Mesenteric fat pad (tissue), 1 donor: ENCODE results near the gene PXDC1. TPM values are rescaled to one million over a fixed set of nuclear protein-coding genes. Genes with fewer than 3 reads are reported as not detected.

Experiments
- DNase-seq: peaks from one replicate; pipeline ENCODE4 v3.0.0-alpha.2; 2020; ENCODE audit warnings: low spot score
- total RNA-seq: library from RNA; stranded (reverse); fragmentation: NEBNext Ultra II Directional; extraction: Animal tissue kit (Norgen Biotek cat#: 25700); gene quantifications from one replicate; pipeline ENCODE4 v1.2.1, GENCODE V29; 2021
- donor health status: DM: yes; HTN: yes; CAD: no.

Gene PXDC1
- total RNA-seq, 1 donor from 2014 or later = 133 TPM

DNA sequence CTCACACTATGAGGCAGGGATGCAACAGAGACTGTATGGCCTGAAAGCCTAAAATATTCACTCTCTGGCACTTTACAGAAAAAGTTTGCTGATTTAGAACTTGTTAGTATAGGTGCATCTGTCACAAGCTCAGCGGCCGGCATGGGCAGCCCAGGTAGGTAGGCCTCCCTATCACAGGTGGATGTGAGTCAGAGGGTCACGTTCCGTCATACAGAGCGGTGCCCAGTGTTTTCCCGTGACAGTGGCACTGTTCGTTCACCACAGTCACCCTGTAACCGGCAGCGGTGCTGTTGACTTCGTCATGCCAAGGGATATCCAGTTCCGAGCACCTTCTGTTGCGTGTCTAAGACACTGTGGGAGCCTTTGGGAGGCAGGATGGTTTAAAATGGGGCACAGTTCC, 32.9 kb upstream of the PXDC1 start:
- DNase-seq = no peak

GRCh38 chr6:3782876-3783832, 31.6 kb upstream of the PXDC1 start:
- DNase-seq = no peak

DNA sequence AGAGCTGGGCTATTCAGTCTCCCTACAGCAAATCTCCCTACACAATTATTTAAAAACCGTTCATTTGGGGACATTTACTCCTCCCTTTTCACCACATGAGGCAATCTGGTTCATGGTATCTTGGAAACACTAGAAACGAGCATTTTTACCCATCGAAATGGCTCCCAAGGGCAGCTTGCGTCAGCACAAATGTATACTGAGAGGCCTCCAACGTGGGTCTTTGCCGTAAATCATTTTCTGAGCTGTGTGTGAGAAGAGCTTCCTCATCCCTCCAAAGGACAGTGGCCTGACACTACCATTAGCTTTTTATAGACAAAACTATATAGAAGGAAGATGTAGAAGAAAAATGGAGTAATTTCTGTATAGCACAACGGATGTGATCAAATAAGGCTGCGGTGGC, 30.0 kb upstream of the PXDC1 start:
- no peak for DNase-seq

DNA sequence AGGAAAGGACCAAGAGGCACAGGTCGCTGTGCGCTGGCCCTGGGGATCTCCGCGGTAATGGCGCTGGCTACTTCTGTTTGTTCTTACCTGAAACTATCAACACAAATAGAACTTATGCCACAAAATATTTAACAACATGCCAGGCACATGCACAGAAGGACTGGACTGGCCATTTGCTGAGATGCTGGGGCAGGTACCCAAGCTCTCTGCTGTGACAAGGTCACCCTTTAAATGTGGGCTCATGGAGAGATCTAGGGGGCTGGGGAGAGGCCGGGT, 28.0 kb upstream of the PXDC1 start:
- no peak for DNase-seq

- no peak for DNase-seq
These were observed 27.4 kb upstream of the PXDC1 start for GRCh38 chr6:3778701-3779573.

DNA sequence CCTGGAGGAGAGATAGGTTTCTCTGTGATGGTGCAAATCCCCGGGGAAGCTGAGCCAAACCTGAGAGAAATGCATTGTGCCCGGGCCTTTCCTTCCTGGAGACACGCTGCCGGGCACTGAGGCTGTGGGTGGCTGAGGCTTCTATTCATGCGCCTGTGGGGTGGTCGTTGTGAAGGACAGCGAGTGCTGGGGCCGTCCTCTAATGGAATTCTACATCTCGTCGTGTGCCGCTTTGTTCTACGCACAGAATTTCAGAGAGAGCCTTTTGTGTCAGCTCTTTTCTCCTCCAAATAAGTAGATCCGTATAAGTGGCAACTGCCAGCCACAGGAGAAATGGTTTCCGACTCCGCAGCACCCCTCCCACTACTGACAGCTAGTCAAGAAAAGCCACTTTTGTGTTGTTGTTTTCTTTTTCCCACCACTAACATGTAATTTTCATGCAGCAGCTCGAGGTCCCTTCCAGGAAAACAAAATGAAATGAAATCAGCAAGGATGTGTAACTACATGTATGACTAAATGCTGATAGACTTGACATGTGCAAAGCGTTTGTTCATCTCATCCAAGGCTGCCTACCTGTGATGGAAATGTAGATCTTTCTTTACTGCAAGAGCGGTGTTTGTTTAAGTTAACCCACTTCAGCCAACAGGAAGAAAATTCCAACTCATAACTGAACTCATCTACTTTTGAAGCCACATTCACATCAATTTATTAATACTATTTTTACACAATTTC, 26.4 kb upstream of the PXDC1 start:
- DNase-seq = peak; percentile 39

- DNase-seq = peak; percentile 64
These were observed 25.5 kb upstream of the PXDC1 start for GRCh38 chr6:3776881-3777507.

DNA sequence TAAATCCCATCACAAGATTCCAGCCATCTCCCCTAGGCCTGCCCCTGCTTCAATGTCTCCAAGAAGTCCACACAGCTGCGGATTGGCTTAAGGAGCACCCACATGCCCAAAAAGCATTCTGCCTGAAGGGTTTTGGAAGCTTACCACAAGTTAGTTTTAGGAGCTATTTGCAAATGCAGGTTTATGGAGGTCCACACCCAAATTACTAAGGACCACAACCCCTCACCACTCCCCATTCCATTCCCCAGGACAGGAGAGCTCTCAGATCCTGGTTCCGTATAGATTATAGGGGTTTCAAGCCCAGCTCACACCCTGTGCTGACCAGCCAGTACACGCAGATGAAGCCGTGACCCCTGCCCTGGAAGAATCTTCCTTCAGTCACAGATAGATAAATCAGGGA, 24.3 kb upstream of the PXDC1 start:
- peak; percentile 57 for DNase-seq

DNA sequence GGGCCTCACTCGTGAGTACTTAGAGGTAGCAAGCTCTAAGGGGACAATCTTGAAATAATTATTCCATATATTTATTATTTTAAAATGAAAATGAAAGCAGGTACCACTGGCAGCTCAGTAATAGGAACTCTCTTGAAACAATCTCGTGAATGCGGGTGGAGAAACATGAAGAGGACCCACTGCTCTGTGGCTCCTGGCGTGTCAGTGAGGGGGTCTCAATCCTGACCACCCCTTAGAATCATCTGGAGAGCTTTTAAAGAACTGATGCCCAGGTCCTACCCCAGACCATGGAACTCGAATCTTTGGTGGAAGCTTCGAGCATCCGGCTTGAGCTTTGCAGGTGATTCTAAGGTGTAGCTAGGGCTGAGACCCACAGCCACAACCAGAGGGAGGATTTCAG, 23.9 kb upstream of the PXDC1 start:
- peak; percentile 64 for DNase-seq

- DNase-seq = peak; percentile 4
These were observed 22.3 kb upstream of the PXDC1 start for GRCh38 chr6:3773678-3774298.

DNA sequence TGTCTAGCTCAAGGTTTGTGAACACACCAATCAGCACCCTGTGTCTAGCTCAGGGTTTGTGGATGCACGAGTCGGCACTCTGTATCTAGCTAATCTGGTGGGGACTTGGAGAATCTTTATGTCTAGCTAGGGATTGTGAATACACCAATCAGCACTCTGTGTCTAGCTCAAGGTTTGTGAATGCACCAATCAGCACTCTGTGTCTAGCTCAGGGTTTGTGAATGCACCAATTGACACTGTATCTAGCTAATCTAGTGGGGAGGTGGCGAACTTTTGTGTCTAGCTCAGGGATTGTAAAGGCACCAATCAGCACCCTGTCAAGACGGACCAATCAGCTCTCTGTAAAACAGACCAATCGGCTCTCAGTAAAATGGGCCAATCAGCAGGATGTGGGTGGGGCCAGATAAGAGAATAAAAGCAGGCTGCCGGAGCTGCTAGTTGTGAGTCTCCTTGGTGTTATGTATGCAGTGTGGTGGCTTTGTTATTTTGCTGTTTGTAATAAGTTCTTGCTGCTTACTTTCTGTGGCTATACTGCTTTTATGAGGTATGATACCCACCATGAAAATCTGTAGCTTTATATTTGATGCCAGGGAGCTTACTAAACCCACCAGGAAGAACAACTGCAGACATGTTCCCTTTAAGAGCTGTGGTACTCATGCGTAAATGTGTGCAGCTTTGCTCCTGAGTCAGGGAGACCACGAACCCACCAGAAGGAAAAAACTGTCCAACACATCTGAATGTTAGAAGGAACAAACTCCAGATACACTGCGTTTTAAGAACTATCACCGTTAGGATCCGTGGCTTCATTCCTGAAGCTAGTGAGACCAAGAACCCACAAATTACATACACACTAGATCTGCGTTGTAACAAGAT, 20.9 kb upstream of the PXDC1 start:
- DNase-seq = peak; percentile 3

GRCh38 chr6:3771407-3772011, 20.0 kb upstream of the PXDC1 start:
- peak; percentile 88 for DNase-seq

DNA sequence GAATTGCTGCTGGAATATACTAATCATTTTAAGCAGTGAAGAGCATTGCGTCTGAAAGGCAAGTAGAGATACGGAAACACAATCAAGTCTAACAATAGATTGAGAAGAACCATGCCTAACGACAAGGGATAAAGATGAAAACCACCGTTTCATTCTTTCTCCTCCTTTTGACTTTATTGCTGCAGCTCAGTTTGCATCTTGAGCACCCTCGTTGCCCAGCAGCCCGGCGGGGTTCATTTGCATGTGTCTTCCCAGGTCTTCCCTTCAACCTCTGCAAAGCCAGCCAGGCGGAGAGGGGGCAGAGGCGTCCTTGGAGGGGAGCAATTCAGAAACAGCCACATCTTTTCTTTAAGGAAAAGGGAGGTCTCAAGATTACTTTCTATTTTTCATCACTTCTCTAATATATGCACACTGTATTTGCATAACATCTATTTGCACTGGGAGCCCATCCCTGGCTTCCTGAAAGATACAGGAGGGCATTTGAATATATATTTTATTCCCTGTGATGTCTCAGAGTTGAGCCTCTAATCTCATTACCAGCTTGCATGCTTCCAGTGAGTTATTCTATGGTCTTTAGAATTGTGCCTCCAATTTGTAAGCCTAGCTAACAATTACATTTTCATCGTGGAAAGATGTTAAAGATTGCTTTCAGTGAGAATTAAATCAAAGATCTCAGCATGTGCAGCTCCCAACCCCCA, 18.7 kb upstream of the PXDC1 start:
- peak; percentile 43 for DNase-seq

DNA sequence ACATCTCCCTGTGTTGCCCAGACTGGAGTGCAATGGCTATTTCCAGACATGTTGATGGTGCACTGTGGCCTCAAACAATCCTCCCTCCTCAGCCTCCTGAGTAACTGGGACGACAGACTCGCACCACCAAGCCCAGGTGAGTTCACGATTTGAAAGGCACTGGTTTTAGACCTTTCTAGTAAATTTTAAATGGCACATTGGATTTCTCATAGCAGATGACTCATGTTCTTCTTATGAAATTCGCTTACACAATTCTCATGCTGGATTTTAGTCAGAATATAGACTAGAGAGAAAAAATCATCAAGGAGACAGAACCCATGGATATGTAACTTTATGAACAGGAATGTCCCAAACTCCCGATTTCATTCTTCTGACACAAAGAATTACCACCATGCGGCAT, 18.1 kb upstream of the PXDC1 start:
- no peak for DNase-seq

DNA sequence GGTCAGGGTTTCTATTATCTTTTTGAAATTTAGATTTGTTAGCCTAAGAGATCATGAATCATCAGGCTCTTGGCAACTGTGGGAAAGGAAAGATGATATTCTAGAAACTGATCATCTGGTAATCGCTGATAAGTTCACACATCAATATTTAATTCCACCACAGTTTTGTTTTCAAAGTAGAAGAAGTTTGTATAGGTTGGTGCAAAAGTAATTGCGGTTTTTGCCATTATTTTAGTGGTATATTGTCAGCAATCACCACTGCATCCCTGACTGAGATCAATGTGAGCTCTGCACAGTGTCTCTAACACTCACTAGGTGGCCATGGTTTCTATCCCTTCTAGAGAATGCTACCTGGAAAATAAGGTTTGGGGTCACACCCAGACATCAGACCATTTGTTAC, 17.0 kb upstream of the PXDC1 start:
- DNase-seq = no peak

GRCh38 chr6:3767483-3767882, 16.0 kb upstream of the PXDC1 start:
- DNase-seq = peak; percentile 11

- peak; percentile 59 for DNase-seq
These were observed 14.7 kb upstream of the PXDC1 start for GRCh38 chr6:3766214-3766613.

DNA sequence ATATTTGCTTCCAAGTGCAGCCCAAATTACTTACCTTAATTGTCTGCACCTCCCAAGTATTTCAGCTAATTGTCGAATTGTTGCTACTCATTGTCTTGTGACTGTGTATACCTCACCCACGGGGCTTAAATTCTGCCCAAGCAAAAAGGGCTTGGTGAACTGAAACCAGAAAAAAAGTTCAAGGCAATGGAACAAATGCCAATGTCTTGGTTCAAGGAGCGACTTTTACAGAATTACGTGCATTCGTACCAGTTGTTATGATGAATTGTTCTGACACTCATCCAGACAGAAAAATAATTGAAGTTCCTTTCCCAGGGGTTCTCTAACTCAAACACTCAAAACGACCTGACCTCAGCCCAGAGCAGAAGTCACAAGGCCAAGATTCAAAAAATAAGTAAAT, 13.9 kb upstream of the PXDC1 start:
- peak; percentile 4 for DNase-seq
